Stomach smooth muscle (tissue), 2 donors: ENCODE measurements around the gene NAPA.

Experiments used
- H3K27ac ChIP-seq: one replicate; pipeline ENCODE4 v1.7.0; 2013; ENCODE audit warnings: mild to moderate bottlenecking, low read length, inconsistent platforms
- H3K27me3 ChIP-seq, 2 donors: one replicate each; pipeline ENCODE4 v1.7.0; 2013; ENCODE audit warnings: low read length in 2 of 2; ENCODE audit not compliant: insufficient read depth in 2 of 2, control insufficient read depth in 1 of 2
- H3K36me3 ChIP-seq, 2 donors: one replicate each; pipeline ENCODE4 v1.7.0; 2013; ENCODE audit warnings: low read length in 2 of 2; ENCODE audit not compliant: control insufficient read depth in 2 of 2, insufficient read depth in 2 of 2
- H3K4me1 ChIP-seq: one replicate; pipeline ENCODE4 v1.7.0; 2013; ENCODE audit warnings: low read length; ENCODE audit not compliant: control insufficient read depth, insufficient read depth
- H3K4me3 ChIP-seq, 2 donors: one replicate each; pipeline ENCODE4 v1.7.0; 2013; ENCODE audit warnings: low read length in 2 of 2
- H3K9ac ChIP-seq, 2 donors: one replicate each; pipeline ENCODE4 v1.7.0; 2013; ENCODE audit warnings: low read length in 2 of 2, mild to moderate bottlenecking in 1 of 2
- H3K9me3 ChIP-seq, 2 donors: one replicate each; pipeline ENCODE4 v1.7.0; 2013; ENCODE audit warnings: low read length in 2 of 2; ENCODE audit not compliant: control insufficient read depth in 2 of 2
- donor health status: healthy.
- donor health status: Pancreatic carcinoma.

NAPA gene

GRCh38 chr19:47523473-47523872, 8.6 kb upstream of the NAPA start:
- H3K9ac ChIP-seq, result no peak overlapping the region
- H3K36me3 ChIP-seq, result no peaks in the 10 kb centered on the region
- peaks cover 10% of the 10 kb centered on the region for H3K4me1 ChIP-seq
- H3K27ac ChIP-seq, result no peak overlapping the region
- peaks cover 0 to 4% of the 10 kb centered on the region in 2 donors for H3K27me3 ChIP-seq
- H3K4me3 ChIP-seq, result no peak overlapping the region
- H3K9me3 ChIP-seq, result no peaks in the 10 kb centered on the region

GRCh38 chr19:47521473-47522180, 6.8 kb upstream of the NAPA start:
- H3K4me1 ChIP-seq, result peaks cover 10% of the 10 kb centered on the region
- H3K36me3 ChIP-seq, result no peaks in the 10 kb centered on the region
- H3K4me3 ChIP-seq, result no peak overlapping the region
- no peaks in the 10 kb centered on the region for H3K9me3 ChIP-seq
- H3K27me3 ChIP-seq, result peaks cover 0 to 4% of the 10 kb centered on the region in 2 donors
- H3K27ac ChIP-seq, result no peak overlapping the region
- H3K9ac ChIP-seq, result peak overlapping the region in 1 of 2 donors; percentile 15

GRCh38 chr19:47520839-47521238, 6.0 kb upstream of the NAPA start:
- Histone ChIP-seq H3K27ac (no peak overlapping the region), H3K9ac (no peak overlapping the region), H3K36me3 (no peaks in the 10 kb centered on the region), H3K27me3 (peaks cover 0 to 4% of the 10 kb centered on the region in 2 donors), H3K4me1 (peaks cover 13% of the 10 kb centered on the region), H3K9me3 (no peaks in the 10 kb centered on the region), H3K4me3 (no peak overlapping the region)

DNA sequence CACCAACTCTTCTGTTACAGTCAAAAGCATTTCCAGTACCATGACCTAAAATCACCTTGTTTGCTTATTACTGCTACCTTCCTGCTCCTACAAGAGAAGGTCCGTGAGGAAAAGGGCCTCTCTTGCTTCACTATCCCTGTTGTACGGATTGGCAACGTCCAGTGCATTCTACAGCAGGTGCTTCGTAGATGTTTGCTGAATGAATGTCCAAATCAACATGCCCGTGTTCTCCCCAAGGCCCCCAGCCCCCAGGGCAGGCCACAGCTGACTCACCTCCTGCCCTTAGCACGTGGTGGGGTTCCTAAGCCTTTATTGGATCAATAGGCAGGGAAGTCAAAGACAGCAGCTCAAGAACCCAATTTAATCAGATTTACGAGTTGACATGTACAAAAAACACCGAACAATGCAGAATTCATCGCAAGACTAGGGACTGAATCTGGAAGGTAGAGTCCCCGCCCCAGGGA, 5.5 kb upstream of the NAPA start:
- Histone ChIP-seq H3K4me3 (no peak overlapping the region), H3K27ac (no peak overlapping the region), H3K9ac (no peak overlapping the region), H3K9me3 (no peaks in the 10 kb centered on the region), H3K27me3 (peaks cover 0 to 4% of the 10 kb centered on the region in 2 donors), H3K36me3 (no peaks in the 10 kb centered on the region), H3K4me1 (peaks cover 17% of the 10 kb centered on the region)

DNA sequence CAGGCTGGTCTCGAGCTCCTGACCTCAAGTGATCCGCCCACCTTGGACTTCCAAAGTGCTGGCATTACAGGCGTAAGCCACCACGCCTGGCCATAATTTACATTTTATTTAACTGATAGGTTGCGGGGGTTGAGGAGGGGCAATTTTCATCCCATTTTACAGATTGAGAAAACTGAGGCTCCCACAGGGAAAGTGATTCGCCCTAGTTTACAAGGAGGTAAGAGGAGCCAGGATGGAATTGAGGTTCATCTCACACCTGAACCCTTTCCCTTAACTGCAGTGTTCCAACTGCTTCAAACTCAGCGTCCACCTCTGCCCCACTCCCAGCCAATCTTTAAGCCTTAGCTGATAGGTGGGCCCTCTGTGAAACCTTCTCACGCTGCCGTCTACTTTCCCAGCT, 4.0 kb upstream of the NAPA start:
- H3K27ac ChIP-seq, result no peak overlapping the region
- H3K9ac ChIP-seq, result no peak overlapping the region
- no peaks in the 10 kb centered on the region for H3K9me3 ChIP-seq
- no peak overlapping the region for H3K4me3 ChIP-seq
- peaks cover 0 to 4% of the 10 kb centered on the region in 2 donors for H3K27me3 ChIP-seq
- peaks cover 0 to 2% of the 10 kb centered on the region in 2 donors for H3K36me3 ChIP-seq
- H3K4me1 ChIP-seq, result peaks cover 24% of the 10 kb centered on the region

DNA sequence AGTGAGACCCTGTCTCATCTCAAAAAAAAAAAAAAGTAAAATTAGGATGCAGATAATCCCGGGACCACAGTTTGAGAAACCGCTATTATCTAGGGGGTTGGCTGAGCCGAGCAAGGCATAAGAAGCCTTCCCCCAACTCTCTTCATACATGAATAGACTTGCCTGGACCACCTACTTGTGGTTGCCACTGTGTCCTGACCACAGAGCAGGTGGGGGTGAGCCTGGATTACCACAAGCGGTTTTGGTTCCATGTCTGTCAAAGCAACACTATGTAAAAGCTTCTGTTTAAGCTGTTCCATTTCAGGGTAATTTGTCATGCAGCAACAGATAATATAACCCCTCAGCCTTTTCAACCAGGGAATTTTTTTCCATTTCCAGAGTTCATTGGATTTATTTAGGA, 3.3 kb upstream of the NAPA start:
- Histone ChIP-seq H3K36me3 (peaks cover 0 to 2% of the 10 kb centered on the region in 2 donors), H3K9me3 (no peaks in the 10 kb centered on the region), H3K9ac (no peak overlapping the region)

GRCh38 chr19:47514151-47514868, 553 bp downstream of the NAPA start:
- Histone ChIP-seq H3K4me1 (peaks cover 60% of the 10 kb centered on the region), H3K4me3 (peak overlapping the region; percentile 99 to 100)

More for the DNA sequence above, 3.3 kb upstream of the NAPA start:
- no peak overlapping the region for H3K27ac ChIP-seq
- H3K4me3 ChIP-seq, result no peak overlapping the region
- peaks cover 0 to 2% of the 10 kb centered on the region in 2 donors for H3K27me3 ChIP-seq
- H3K4me1 ChIP-seq, result peaks cover 31% of the 10 kb centered on the region

DNA sequence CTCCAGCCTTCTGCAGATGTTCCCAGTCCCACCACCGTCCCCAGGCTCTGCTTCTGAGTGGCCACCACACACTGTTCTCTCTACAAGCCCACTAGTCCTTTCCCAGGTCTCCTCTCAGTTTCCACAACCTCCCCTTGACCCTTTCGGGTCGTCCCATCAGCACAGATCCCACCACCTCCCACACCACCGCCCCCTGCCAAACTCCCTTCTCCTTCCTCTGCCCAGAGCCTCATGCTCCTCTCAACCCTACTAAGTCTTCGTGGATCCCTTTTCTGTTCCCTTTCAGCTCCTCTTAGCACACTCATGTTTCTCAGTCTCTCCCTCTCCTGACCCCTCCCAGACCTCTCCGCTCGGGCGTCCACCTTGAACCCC, 1.9 kb downstream of the NAPA start:
- peak overlapping the region; percentile 62 to 100 for H3K9ac ChIP-seq
- H3K9me3 ChIP-seq, result no peaks in the 10 kb centered on the region
- H3K27ac ChIP-seq, result peak overlapping the region; percentile 98
- peak overlapping the region; percentile 58 to 100 for H3K4me3 ChIP-seq
- H3K27me3 ChIP-seq, result no peaks in the 10 kb centered on the region
- peaks cover 0 to 2% of the 10 kb centered on the region in 2 donors for H3K36me3 ChIP-seq
- H3K4me1 ChIP-seq, result peaks cover 72% of the 10 kb centered on the region

More at GRCh38 chr19:47514151-47514868, 553 bp downstream of the NAPA start:
- peak overlapping the region; percentile 100 for H3K9ac ChIP-seq
- H3K27ac ChIP-seq, result peak overlapping the region; percentile 98
- peaks cover 0 to 2% of the 10 kb centered on the region in 2 donors for H3K36me3 ChIP-seq
- no peaks in the 10 kb centered on the region for H3K27me3 ChIP-seq
- H3K9me3 ChIP-seq, result no peaks in the 10 kb centered on the region

- peaks cover 0 to 2% of the 10 kb centered on the region in 2 donors for H3K36me3 ChIP-seq
- H3K27me3 ChIP-seq, result no peaks in the 10 kb centered on the region
- peak overlapping the region; percentile 98 for H3K27ac ChIP-seq
- peak overlapping the region; percentile 62 to 100 for H3K9ac ChIP-seq
- no peaks in the 10 kb centered on the region for H3K9me3 ChIP-seq
- H3K4me1 ChIP-seq, result peaks cover 77% of the 10 kb centered on the region
- H3K4me3 ChIP-seq, result peak overlapping the region; percentile 58 to 100
Measured at GRCh38 chr19:47512183-47512947, 2.5 kb downstream of the NAPA start.

DNA sequence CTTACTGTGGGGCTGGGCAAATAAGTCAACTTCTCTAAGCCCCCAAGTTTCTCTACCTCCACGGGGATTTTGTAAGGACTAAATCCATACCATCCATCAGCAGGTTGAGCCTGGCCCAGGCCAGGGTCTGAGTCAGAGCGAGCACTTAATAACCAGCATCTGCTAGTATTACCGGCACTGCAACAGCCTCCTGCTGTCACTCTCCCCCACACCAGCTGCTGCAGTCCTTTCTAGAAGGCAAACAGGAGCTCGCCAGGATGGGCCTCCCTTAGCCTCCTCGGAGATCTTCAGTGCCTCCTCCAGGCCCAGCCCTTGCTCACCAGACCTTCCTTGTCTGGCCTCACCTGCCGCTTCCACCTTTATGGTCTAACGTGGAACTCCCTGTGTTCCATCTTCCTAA, 3.2 kb downstream of the NAPA start:
- peak overlapping the region in 1 of 2 donors; percentile 100 for H3K4me3 ChIP-seq
- no peaks in the 10 kb centered on the region for H3K27me3 ChIP-seq
- peak overlapping the region in 1 of 2 donors; percentile 29 for H3K9ac ChIP-seq
- no peaks in the 10 kb centered on the region for H3K9me3 ChIP-seq
- H3K36me3 ChIP-seq, result peaks cover 0 to 4% of the 10 kb centered on the region in 2 donors
- peak overlapping the region; percentile 98 for H3K27ac ChIP-seq
- H3K4me1 ChIP-seq, result peaks cover 84% of the 10 kb centered on the region
